Suppressor macrophage treated with lipopolysaccharide for 1 hour (primary cell): ENCODE results near the gene NISCH.

Experiments used
- DNase-seq, 3 donors: peaks; one replicate each; pipeline ENCODE4 v3.0.0-alpha.2; 2020 to 2022

NISCH gene

GRCh38 chr3:52528586-52529375 is 73.4 kb downstream of the NISCH start:
- no peak for DNase-seq

- no peak for DNase-seq
Observed at GRCh38 chr3:52529376-52530333, 74.3 kb downstream of the NISCH start.

- DNase-seq, result peak in 1 of 3 donors; percentile 21
Observed at GRCh38 chr3:52530918-52531826, 75.8 kb downstream of the NISCH start.

- peak in 1 of 3 donors; percentile 20 for DNase-seq
Observed at GRCh38 chr3:52531860-52532516, 76.6 kb downstream of the NISCH start.

- DNase-seq, result peak; percentile 70 to 72 (median 71)
Observed at GRCh38 chr3:52532517-52532837, 77.1 kb downstream of the NISCH start.

GRCh38 chr3:52532838-52533622 is 77.6 kb downstream of the NISCH start:
- peak; percentile 25 to 58 (median 45) for DNase-seq

GRCh38 chr3:52533623-52534280 is 78.3 kb downstream of the NISCH start, which contains the start of gene NT5DC2:
TSS of gene NT5DC2 (minus strand) at chr3:52533857. CDS start at chr3:52533737, 120 bp downstream.
- DNase-seq, result peak; percentile 77 to 92 (median 81)

- DNase-seq, result no peak
Observed at GRCh38 chr3:52534281-52535183, 79.1 kb downstream of the NISCH start.

GRCh38 chr3:52535411-52536111 is 80.2 kb downstream of the NISCH start:
- no peak for DNase-seq

GRCh38 chr3:52536112-52536368 is 80.6 kb downstream of the NISCH start:
- DNase-seq, result no peak

GRCh38 chr3:52536369-52537164 is 81.2 kb downstream of the NISCH start, which contains the start of gene UQCC5:
TSS of gene UQCC5 (plus strand) at chr3:52536605. CDS start at chr3:52536756, 151 bp downstream.
- DNase-seq, result peak; percentile 99 to 100 (median 99)

GRCh38 chr3:52537165-52537620 is 81.8 kb downstream of the NISCH start:
- peak in 1 of 3 donors; percentile 44 for DNase-seq

- DNase-seq, result no peak
Observed at GRCh38 chr3:52537726-52538421, 82.5 kb downstream of the NISCH start.

- peak in 1 of 3 donors; percentile 16 for DNase-seq
Observed at GRCh38 chr3:52539010-52539653, 83.7 kb downstream of the NISCH start.

- DNase-seq, result no peak
Observed at GRCh38 chr3:52541050-52541449, 85.6 kb downstream of the NISCH start.
